TTC549 (cell line): ENCODE results near the gene THSD4.

Experiments used
- FAIRE-seq: peaks from 2 replicates; lab custom pipeline; 2012; peaks lifted over from hg19 to GRCh38; lab: Jason Lieb, UNC

Gene THSD4

GRCh38 chr15:71812966-71813722 is 697.9 kb downstream of the THSD4 start:
- no peak for FAIRE-seq

DNA sequence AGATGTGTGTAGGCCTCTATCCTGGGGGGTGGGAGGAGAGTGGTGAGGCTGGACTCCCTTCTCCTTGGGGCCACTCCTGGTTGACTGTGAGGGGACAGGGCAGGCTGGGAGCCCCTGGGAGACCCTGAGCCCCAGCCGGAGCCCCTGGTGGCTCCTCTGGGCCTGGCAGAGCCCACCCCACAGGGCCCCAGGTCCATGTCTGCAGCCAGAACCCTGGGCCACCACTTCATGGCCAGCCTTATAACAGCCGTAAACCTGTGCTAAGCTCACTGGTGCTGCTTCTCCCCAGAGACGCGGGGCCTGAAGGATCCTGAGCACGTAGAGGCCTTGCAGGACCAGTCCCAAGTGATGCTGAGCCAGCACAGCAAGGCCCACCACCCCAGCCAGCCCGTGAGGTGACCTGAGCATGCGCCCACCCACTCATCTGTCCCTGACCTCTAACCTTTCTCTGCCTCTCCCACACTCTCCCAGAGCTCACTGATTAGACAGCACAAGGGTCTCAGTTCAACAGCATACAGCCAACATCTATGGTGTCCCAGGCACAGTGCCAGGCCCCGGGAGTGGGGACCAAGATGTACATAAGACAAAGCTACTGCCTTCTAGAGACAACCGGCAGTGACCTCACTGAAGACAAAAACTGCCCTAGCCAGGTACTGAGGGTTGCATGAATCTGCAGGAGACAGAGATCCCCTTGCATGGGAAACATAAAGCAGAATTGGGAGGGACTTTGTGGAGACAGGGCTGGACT is 698.6 kb downstream of the THSD4 start:
- no peak for FAIRE-seq

GRCh38 chr15:71815301-71815700 is 700.0 kb downstream of the THSD4 start:
- no peak for FAIRE-seq

GRCh38 chr15:71817351-71817750 is 702.1 kb downstream of the THSD4 start:
- no peak for FAIRE-seq

- FAIRE-seq: no peak
These were observed 704.9 kb downstream of the THSD4 start for GRCh38 chr15:71820127-71820526.

DNA sequence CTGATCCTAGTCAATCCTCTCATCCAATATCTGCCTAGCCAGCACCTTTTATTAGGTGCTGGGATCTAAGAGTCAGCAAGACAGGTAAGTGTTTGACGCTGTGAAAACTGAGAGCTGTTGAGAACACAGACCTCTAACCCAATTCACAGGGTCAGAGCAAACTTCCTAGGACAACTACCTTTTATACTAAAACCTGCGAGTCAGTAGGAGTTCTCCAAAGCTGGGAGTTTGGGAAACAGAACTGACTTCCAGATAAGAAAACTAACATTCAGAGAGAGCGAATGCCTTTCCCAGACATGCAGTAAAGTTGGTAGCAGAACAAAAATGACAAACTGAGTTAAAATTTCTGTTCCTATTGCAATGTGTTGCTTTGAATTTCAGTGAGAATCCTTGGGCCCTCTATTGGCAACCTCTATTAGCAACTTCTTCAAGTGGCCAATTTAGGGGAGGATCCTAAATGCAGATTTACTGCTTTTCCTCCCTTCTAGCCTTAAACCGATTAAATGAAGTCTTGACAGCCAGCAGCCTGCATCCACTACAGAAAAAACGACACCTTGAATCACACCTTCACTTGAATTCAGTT is 706.4 kb downstream of the THSD4 start:
- FAIRE-seq: no peak

- no peak for FAIRE-seq
These were observed 707.8 kb downstream of the THSD4 start for GRCh38 chr15:71822890-71823630.

DNA sequence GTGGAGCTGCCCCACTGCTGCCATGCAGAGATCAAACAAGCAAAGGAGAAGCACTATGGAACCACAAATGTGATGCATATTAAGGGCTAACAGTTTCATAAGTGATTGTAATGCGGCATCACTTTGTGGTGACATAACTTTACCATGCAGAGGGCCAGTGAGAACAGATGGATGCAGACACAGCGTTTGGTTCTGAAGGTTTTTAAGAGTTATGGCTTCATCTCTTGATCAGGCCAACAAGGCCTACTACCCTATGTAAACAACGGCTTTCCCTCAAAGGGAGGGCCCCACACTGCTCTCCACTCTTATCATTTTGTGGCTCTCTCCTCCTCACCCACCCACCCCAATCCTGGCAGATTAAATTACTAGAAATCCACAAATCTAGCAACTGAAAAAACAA is 708.5 kb downstream of the THSD4 start:
- FAIRE-seq: no peak

GRCh38 chr15:71825021-71825730 is 709.9 kb downstream of the THSD4 start:
- FAIRE-seq: no peak

- FAIRE-seq: no peak
These were observed 710.9 kb downstream of the THSD4 start for GRCh38 chr15:71826196-71826595.

DNA sequence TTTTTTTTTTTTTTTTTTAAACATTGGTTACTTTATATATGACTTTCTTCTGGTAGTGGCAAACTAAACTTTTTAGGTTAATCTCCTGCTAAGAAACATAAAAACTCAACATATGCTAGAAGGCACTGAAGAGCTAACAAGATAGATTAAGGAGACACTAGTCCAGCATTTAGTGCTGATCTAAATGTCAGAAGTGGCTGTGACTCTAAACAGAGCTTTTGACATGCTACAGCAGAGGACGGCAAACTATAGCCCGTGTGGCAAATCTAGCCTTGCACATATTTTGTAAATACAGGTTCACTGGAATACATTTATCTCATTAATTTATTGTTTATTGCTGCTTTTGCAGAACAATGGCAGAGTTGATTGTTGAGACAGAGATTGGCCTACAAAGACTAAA is 715.7 kb downstream of the THSD4 start:
- no peak for FAIRE-seq
